IPS DF 4.7 (cell line): ENCODE data around the gene UQCRC1.

ENCODE experiments used
- DNase-seq: peaks from one replicate; pipeline ENCODE4 v3.0.0-alpha.2; 2013; ENCODE audit warnings: low spot score; ENCODE audit errors: extremely low read depth

Gene UQCRC1

GRCh38 chr3:48633743-48634142, 24.3 kb upstream of the UQCRC1 start:
- DNase-seq: no peak

- DNase-seq: no peak
Measured at GRCh38 chr3:48633256-48633655, 23.8 kb upstream of the UQCRC1 start.

DNA sequence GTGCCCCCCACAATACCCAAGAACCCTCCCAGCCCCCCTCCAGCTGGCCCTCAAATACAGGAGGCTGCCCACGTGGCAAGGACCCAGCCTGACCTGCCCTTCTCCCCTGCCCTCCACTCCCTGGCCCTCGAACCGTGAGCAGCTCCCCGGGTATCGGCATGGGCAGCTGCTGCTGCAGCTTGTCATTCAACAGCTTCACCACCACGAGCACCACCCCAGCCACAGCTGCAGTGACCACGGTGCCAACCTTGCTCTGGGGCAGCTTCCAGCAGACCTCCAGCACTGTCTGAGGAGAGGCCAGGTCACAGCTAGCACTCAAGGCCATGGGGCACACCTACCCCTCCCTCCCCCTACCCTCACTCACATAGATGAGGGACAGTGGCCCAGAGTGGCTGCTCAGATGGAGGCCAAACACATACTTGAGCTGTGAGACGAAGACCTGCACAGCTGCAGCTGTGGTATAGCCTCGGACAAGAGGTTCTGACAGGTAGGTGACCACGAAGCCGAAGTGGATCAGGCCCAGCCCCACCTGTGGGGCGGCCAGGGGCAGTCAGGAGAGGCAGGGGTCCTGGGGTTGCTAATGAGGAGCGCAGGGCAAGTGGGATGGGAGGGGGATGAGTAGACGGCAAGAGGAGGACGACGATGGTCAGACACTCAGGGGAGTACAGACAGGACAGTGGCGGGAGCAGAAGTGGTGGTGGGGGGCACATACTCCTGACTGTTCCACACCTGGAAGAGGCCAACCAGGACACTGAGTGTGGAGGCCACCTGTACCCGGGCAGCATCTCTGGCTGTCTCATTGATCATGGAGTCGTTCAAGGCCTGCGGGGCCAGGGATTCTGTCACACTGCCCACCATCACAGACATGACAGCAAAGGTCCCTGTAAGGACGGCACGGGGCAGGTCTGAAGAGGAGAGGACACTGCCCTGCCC, 22.3 kb upstream of the UQCRC1 start:
- no peak for DNase-seq

DNA sequence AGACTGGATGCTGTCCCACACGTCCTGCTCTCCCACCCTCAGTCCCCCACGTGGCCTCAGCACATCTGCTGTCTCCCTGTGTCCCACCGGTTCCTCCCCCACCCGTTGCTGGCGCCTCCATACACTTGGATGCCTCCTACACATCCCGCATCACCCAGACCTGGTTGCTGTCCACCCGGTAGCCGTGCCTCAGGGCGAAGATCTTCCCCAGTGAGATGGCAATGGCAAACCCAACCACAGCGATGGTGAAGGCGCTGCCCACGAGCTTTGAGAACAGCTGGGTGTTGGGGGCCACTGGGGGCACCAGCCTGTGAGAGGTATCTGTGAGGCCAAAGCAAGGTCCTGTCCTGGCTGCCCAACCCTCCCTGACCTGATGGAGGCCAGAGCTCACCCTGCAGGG, 21.4 kb upstream of the UQCRC1 start:
- no peak for DNase-seq

DNA sequence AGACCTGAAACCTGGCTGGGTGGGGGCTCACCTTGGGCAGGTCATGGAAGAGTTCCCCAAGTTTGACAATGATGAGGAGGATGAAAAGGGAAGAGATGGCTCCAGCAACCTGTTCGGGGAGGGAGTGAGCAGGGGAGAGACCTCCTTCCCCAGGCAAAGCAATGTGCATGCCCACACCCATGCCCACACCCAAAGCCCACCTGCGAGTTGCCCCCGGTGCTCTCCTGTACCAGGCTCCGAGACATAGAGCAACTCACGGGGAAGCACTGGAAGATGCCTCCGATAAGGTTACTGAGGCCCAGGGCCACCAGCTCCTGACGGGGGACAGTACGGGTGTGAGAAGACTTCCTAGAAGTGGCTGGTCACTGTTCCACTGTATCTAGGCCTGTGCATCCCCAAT, 21.0 kb upstream of the UQCRC1 start:
- no peak for DNase-seq

DNA sequence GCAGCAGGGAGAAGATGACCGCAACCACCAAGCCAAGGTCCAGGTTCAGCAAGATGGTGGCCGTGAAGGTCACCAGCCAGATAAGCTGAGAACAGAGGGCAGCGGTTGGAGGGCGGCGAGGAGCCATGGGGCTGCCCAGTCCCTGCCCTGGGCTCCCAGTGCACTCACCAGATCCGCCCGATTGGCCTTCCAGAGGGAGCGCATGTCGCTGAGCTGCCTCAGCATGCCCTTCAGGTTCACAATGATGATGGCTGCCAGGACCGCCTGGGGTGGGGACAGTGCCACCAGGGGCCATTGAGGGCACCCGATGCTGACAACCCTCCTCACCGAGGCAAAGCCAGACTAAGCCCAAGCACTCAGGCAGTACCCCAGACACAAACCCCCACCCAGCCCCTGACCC, 20.4 kb upstream of the UQCRC1 start:
- DNase-seq: no peak

GRCh38 chr3:48628277-48629017, 19.0 kb upstream of the UQCRC1 start:
- DNase-seq: no peak

GRCh38 chr3:48625600-48625999, 16.2 kb upstream of the UQCRC1 start:
- DNase-seq: no peak

DNA sequence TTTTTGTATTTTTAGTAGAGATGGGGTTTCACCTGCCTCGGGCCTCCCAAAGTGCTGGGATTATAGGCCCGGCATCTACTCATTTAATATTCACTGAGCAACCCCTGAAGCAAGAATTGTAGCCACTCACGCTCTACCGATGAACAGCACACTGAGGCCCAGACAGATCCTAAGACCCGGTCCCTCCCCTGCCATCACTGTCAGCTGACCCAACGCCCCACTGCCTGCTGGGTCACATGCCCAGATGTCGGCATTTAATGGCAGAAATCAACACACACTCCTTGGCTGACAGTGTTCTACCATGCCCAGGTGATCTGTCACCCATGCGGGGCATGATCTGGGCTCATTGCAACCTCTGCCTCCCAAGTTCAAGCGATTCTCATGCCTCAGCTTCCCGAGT, 15.3 kb upstream of the UQCRC1 start:
- no peak for DNase-seq

GRCh38 chr3:48623851-48624547, 14.6 kb upstream of the UQCRC1 start:
- DNase-seq: no peak

DNA sequence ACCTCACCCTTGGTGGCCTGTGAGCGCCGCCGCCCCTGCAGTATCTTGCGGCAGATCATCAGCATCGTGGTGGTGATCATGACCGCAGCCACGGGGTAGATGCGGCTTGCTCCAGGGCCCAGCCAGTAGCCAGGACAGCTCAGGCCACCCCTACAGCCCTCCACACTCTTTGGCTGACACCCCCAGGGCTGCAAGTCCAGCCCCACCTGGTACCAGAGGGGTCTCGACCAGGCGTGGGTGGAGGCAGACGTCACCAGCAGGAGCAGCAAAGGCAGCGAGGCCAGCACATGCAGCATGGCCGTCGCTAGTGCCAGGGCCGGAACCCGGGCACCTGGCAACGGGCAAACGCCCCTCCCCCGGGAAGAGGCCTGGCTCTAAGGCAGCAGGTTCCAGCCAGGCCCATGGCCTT, 12.0 kb upstream of the UQCRC1 start, which contains the start of gene TMEM89:
Gene TMEM89, minus strand, starts transcription at position 309 of the 409 bp plus-strand sequence. Its CDS starts 13 bp downstream, at position 296.
- DNase-seq: no peak

DNA sequence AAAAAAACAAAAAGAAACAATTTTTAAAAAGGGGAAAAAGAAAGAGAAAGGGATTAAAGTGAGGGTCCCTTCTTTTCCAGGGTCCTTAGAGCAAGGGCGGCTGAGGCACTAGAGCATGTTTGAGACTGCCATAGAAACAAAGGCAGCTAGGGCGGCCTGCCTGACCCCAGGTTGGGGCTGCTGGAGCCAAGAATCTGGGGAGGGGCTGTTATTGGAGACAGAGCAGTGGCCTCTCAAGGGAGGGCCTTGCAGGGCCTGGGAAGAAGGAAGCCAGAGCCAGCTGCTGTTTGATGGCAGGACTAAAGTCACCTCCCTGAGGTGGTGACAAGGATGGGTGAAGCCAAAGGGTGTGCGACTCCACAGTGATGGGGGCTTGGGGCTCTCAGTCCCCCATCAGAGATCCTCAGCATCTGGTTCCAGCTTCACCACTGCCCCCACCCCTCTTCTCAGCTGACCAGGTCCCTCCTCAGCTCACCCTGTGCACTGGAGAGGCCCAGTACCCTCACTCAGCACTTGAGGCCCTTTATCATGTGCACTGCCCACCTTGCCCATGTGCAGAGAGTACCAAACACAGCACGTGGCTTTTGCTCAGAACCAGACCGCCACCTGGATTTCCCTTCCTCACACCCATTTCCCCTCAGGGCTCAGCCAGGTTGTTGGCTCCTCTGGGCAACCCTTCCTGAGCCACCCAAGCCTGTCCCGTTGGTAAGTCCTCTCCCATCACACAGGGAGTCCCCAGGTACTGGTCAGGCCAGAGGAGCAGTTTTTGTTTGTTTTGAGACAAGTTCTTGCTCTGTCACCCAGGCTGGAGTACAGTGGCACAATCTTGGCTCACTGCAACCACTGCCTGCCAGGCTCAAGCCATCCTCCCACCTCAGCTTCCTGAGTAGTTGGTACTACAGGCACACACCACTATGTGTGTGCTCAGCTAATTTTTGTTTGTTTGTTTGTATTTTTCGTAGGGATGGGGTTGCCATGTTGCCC, 10.4 kb upstream of the UQCRC1 start:
- no peak for DNase-seq

DNA sequence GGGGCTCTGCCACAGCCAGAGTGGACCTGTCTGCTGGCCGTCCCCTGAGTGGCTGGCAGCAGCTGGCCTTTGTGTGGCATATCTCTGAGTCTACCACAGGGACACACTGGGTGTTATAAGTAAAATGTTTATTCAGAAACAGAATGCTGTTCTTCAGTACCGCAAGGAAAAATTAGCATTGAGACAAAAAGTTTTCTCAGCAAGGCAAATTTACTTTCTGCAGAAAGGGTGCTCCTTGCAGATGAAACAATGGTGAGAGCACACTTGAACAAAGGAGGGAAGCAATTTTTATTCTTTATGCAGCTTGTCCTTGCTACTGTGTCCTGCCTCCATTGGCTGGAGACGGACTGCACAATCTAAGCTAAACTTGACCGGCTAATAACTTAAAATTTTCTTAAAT, 8.1 kb upstream of the UQCRC1 start:
- DNase-seq: no peak

DNA sequence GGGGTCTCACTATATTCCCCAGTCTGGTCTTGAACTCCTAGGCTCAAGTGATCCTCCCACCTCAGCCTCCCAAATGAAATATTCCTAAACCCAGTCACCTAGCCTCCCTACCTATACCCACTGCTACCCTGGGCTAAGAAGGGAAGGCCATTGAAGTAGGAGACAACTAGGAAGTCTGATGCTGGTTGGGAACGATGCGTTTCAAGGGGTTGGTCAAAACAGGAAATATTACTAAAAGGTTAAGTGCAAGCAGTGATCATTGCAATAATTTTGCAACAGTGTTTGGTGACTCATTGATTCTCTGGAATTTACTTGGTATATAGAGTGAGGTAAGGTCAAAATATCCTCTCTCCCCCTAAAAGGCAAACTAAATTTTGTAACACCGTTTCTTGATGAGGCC, 4.6 kb upstream of the UQCRC1 start:
- no peak for DNase-seq

DNA sequence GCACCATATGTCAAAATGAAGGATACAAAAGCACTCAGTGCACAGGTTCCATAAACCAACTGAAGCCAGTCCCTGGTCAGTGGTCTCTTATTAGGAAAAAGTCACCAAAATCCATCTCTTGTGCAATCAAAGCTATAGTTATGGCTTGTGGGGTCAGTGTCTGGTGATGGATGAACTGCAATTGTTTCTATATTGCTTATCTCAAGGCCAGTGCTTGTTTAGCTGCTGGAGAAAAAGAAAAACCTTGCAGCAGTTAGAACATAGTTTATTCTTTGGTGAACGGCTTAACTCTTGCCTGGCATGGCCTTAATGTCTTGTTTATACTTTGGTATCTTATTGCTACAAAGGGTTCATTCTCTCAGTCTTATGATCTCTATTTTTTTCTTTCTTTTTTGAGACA, 2.9 kb upstream of the UQCRC1 start:
- no peak for DNase-seq

DNA sequence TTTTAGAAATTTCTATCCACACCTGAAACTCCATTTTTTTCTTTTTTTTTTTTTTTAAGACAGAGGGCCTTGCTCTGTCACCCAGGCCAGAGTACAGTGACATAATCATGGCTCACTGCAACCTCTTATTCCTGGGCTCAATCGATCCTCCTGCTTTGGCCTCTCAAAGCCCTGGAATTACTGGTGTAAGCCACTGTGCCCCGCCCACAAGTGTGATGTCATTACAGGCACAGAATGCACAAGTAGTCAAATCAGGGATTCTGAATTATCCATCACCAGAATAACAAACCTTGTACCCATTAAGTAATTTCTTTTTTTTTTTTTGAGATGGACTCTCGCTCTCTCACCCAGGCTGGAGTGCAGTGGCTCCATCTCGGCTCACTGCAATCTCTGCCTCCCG, 1.9 kb downstream of the UQCRC1 start:
- no peak for DNase-seq

DNA sequence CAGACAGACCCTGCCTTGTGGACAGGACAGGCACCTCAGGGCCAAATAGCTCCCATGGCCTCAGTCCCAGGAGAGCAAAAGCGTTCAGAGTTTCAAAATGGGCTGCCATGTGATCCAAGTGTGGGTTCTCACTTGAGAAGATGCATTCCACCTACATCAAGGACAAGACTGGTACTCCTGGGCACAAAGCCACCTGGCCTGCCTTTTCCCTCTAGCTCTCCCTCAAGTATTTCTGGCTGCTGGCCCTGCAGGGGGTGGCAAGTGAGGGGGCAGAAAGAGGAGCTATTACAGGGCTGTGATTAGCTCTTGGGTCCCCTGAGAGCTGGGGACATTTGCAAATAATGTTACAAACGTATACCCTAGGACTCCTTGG, 7.8 kb downstream of the UQCRC1 start:
- DNase-seq: no peak

DNA sequence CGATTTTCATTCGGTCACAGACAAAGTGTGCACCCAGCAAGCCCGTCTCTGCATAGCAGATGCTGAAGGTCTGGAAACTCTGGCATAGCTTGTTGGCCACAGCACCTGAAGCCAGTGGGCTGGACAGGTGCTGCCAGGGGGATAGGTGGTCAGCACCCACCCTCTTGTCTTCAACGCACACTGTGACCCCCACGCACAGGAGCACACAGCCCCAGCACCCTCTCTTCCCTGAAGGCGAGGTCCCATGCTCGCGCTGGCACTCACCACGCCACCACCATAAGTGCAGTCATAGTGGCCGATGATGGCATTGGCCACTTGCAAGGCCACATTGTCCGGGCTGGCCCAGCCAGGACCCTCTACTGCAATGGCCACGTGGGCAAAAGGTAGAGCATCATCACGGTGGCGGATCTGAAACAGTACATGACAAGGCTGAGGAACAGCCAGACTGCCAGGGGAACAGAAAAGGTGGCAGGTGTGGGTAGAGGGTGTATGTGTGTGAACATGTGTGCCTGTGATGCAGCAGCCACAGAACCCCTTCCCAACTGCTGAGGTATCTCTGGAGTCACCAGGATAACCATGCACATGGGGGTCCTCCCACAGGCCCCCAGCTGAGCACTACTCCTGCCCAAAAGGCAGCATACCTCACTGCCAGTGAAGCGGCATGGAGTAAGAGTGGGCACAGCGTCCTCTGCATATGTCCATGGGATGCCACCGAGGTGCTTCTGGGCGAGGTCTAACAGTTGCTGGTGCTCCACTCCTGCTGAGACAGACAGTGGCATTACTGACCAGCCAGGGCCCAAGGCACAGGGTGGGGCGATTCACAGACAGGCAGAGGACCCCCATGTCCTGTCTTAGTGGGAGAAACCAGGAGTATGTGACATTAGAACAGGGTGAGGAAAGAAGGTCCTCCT, 8.5 kb downstream of the UQCRC1 start:
- no peak for DNase-seq

GRCh38 chr3:48599509-48600285, 9.7 kb downstream of the UQCRC1 start:
- no peak for DNase-seq
